Right renal pelvis (tissue), 4 donors: Measurements from ENCODE around the gene SLC38A3. TPM values are rescaled to one million over a fixed set of nuclear protein-coding genes. Genes with fewer than 3 reads are reported as not detected.

ENCODE experiments used
- DNase-seq, 4 donors: peaks; one replicate each; pipeline ENCODE4 v3.0.0-alpha.2; 2013; ENCODE audit warnings: low read depth in 4 of 4, low spot score in 3 of 4, missing footprints in 1 of 4
- polyA plus RNA-seq, 4 donors: library from polyadenylated mRNA; unstranded; fragments of 120-200 nt; gene quantifications; one replicate each; pipeline ENCODE4 v1.2.1, GENCODE V29; 2013; ENCODE audit not compliant: insufficient read length in 4 of 4

SLC38A3 gene
- polyA plus RNA-seq, 4 donors: 5.0 to 9.6 (median 6.6) TPM

- no peak for DNase-seq
Observed at GRCh38 chr3:50263478-50264382, 58.7 kb downstream of the SLC38A3 start.

GRCh38 chr3:50264383-50264963, 59.4 kb downstream of the SLC38A3 start:
- peak; percentile 81 to 93 (median 90) for DNase-seq

- no peak for DNase-seq
Observed at GRCh38 chr3:50264964-50265485, 60.0 kb downstream of the SLC38A3 start.

GRCh38 chr3:50265571-50265970, 60.5 kb downstream of the SLC38A3 start:
- no peak for DNase-seq

GRCh38 chr3:50266017-50266416, 60.9 kb downstream of the SLC38A3 start:
- DNase-seq: no peak

- no peak for DNase-seq
Observed at GRCh38 chr3:50266836-50267235, 61.8 kb downstream of the SLC38A3 start.

- no peak for DNase-seq
Observed at GRCh38 chr3:50267280-50267913, 62.3 kb downstream of the SLC38A3 start.

GRCh38 chr3:50268276-50268675, 63.2 kb downstream of the SLC38A3 start:
- no peak for DNase-seq

GRCh38 chr3:50268703-50269451, 63.8 kb downstream of the SLC38A3 start, which contains the start of gene SEMA3B:
SEMA3B (plus strand) TSS chr3:50269147; CDS start chr3:50269241, 94 bp downstream.
- DNase-seq: no peak

GRCh38 chr3:50269460-50269859, 64.4 kb downstream of the SLC38A3 start:
- DNase-seq: no peak

- DNase-seq: no peak
Observed at GRCh38 chr3:50269977-50270413, 64.9 kb downstream of the SLC38A3 start.

- no peak for DNase-seq
Observed at GRCh38 chr3:50270422-50271224, 65.6 kb downstream of the SLC38A3 start.

Other genes starting within 250 kb of the SLC38A3 start
- gene RBM5, start 116.4 kb upstream of the SLC38A3 start, polyA plus RNA-seq: 100 to 1,000 TPM; 231 to 273 (median 235) TPM
- gene SEMA3F, start 49.9 kb upstream of the SLC38A3 start, polyA plus RNA-seq: 10 to 100 TPM; 75.1 to 81.1 (median 78.5) TPM
- under 1 TPM in 2 of 4 donors, not detected in 2; 0.03 to 0.10 TPM for gene GNAT1, start 13.7 kb upstream of the SLC38A3 start, polyA plus RNA-seq
- 100 to 1,000 TPM; 203 to 219 (median 207) TPM for gene GNAI2, start 30.9 kb downstream of the SLC38A3 start, polyA plus RNA-seq
- gene SEMA3B, start 63.9 kb downstream of the SLC38A3 start, polyA plus RNA-seq: 100 to 1,000 TPM in 1 of 4 donors, 10 to 100 TPM in 3; 86.9 to 125 (median 92.2) TPM
- under 1 TPM; 0.51 to 0.75 (median 0.66) TPM for gene LSMEM2, start 73.8 kb downstream of the SLC38A3 start, polyA plus RNA-seq
- 10 to 100 TPM; 39.6 to 50.5 (median 45.0) TPM for gene IFRD2, start 87.2 kb downstream of the SLC38A3 start, polyA plus RNA-seq
- 1 to 10 TPM; 3.1 to 3.8 (median 3.1) TPM for gene HYAL3, start 94.1 kb downstream of the SLC38A3 start, polyA plus RNA-seq
- gene NAA80, start 94.1 kb downstream of the SLC38A3 start, polyA plus RNA-seq: 10 to 100 TPM in 1 of 4 donors, 1 to 10 TPM in 3; 8.6 to 10.5 (median 9.9) TPM
- 1 to 10 TPM; 6.2 to 8.0 (median 6.8) TPM for gene HYAL1, start 98.3 kb downstream of the SLC38A3 start, polyA plus RNA-seq
- 10 to 100 TPM; 62.8 to 92.9 (median 75.5) TPM for gene HYAL2, start 117.5 kb downstream of the SLC38A3 start, polyA plus RNA-seq
- gene TUSC2, start 123.0 kb downstream of the SLC38A3 start, polyA plus RNA-seq: 10 to 100 TPM; 24.6 to 29.7 (median 27.7) TPM
- gene RASSF1, start 135.6 kb downstream of the SLC38A3 start, polyA plus RNA-seq: 10 to 100 TPM; 17.5 to 22.8 (median 17.8) TPM
- 1 to 10 TPM; 3.6 to 4.7 (median 3.8) TPM for gene ZMYND10, start 140.5 kb downstream of the SLC38A3 start, polyA plus RNA-seq
- gene NPRL2, start 145.5 kb downstream of the SLC38A3 start, polyA plus RNA-seq: 10 to 100 TPM; 30.3 to 36.9 (median 32.6) TPM
- gene CYB561D2, start 145.6 kb downstream of the SLC38A3 start, polyA plus RNA-seq: 10 to 100 TPM; 11.9 to 18.3 (median 15.3) TPM
- 10 to 100 TPM; 37.8 to 49.5 (median 38.7) TPM for gene TMEM115, start 154.2 kb downstream of the SLC38A3 start, polyA plus RNA-seq